Stimulated activated CD4-positive, alpha-beta T cell treated with anti-CD3 and anti-CD28 coated beads, Interleukin-15, amount 100 ng/mL, for 48 hours (primary cell): Measurements from ENCODE around the gene CELA1.
"Not testable (repeated sequence)": the region's sequence is repeated elsewhere in the genome, so short reads cannot be mapped to it uniquely, and the experiment has no call there.

Experiments used
- DNase-seq, 2 donors: peaks; one replicate each; pipeline ENCODE4 v3.0.0-alpha.2; 2020; ENCODE audit warnings: low read depth in 2 of 2

Gene CELA1

GRCh38 chr12:51318057-51318806 is 28.2 kb downstream of the CELA1 start:
- DNase-seq = not testable (repeated sequence)

GRCh38 chr12:51311389-51311788 is 35.1 kb downstream of the CELA1 start:
- DNase-seq = no peak

- DNase-seq = no peak
These were observed 38.6 kb downstream of the CELA1 start for GRCh38 chr12:51307655-51308593.

- DNase-seq = no peak
These were observed 40.0 kb downstream of the CELA1 start for GRCh38 chr12:51306507-51306906.

- DNase-seq = not testable (repeated sequence)
These were observed 45.7 kb downstream of the CELA1 start for GRCh38 chr12:51300768-51301167.

GRCh38 chr12:51295651-51296050 is 50.8 kb downstream of the CELA1 start:
- DNase-seq = no peak

- not testable (repeated sequence) for DNase-seq
These were observed 52.4 kb downstream of the CELA1 start for GRCh38 chr12:51294097-51294496.

GRCh38 chr12:51293696-51294095 is 52.8 kb downstream of the CELA1 start:
- DNase-seq = no peak

GRCh38 chr12:51291603-51292513 is 54.6 kb downstream of the CELA1 start:
- DNase-seq = not testable (repeated sequence)

GRCh38 chr12:51285843-51286242 is 60.6 kb downstream of the CELA1 start:
- no peak for DNase-seq

GRCh38 chr12:51281202-51281924 is 65.1 kb downstream of the CELA1 start:
- no peak for DNase-seq
